ENCODE results near the gene COX7B2.

Gene COX7B2

DNA sequence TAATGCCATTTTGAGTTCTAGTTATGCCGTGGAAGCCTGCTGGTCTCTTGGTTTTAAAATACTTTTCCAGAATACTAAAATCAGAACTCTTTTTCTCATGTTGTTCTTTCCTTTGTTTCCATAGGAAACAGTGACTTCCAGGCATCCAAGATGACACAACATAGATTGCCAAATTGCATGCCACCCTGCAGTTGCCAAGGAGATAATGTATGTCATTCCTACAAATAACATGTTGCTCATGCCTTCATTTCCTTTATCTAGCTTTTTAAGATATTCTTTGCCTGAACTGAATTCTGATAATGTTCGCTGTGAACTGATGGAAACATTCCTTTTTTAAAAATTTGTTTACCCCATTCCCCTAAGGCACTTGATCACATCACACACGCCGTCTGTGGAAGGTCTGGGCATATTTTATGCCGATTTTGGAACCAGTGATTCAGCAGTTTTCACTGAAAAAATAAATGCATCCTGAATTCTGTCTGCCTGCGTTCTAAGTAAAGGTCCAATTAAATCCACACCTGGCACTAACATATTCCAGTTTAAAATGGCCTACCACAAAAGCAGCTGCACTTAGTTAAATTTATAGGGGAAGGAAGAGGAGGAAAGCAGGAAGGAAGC lies 38.0 kb upstream of the COX7B2 start:
- Histone ChIP-seq H3K4me2 (no peak overlapping the region), H3K27ac (no peak overlapping the region), H3K27me3 (ENCODE audit: insufficient read depth, low read depth) (no peaks in the 10 kb centered on the region), H3K4me1 (ENCODE audit: low read depth, poor library complexity, severe bottlenecking) (no peaks in the 10 kb centered on the region), H3K4me3 (IDR thresholded peaks at IDR 0.05; ENCODE audit: insufficient read depth, low read depth, low read length) (no peak overlapping the region), H3K36me3 (ENCODE audit: insufficient read depth) (no peaks in the 10 kb centered on the region), H3K79me2 (ENCODE audit: insufficient read depth, low read depth) (no peaks in the 10 kb centered on the region), H2AFZ (ENCODE audit: low read depth) (no peak overlapping the region), H4K20me1 (ENCODE audit: insufficient read depth) (no peaks in the 10 kb centered on the region), H3K9ac (no peak overlapping the region)
- TF ChIP-seq, protein P1, sequence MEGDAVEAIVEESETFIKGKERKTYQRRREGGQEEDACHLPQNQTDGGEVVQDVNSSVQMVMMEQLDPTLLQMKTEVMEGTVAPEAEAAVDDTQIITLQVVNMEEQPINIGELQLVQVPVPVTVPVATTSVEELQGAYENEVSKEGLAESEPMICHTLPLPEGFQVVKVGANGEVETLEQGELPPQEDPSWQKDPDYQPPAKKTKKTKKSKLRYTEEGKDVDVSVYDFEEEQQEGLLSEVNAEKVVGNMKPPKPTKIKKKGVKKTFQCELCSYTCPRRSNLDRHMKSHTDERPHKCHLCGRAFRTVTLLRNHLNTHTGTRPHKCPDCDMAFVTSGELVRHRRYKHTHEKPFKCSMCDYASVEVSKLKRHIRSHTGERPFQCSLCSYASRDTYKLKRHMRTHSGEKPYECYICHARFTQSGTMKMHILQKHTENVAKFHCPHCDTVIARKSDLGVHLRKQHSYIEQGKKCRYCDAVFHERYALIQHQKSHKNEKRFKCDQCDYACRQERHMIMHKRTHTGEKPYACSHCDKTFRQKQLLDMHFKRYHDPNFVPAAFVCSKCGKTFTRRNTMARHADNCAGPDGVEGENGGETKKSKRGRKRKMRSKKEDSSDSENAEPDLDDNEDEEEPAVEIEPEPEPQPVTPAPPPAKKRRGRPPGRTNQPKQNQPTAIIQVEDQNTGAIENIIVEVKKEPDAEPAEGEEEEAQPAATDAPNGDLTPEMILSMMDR (conservative IDR thresholded peaks at IDR 0.05; ENCODE audit: low read depth, low read length) = no peak

DNA sequence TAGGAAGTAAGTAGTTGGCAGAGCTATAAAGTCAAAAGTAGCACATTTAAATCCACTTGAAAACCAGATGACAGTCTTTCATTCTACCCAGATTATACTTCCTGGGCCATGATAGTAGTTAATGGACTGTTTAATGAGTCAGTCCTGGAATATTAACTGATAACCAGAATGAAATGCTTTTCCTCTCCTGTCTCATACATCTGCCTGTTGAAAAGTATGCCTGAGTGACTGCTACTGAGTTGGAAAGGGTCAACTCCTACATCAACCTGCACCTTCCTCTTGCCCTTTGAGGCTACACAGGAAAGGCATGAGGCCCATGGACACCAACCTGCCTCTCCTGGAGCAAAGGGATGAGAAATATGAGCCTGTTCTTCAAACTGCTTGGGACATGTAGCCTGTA lies 36.0 kb upstream of the COX7B2 start:
- Histone ChIP-seq H3K36me3 (ENCODE audit: insufficient read depth) (no peaks in the 10 kb centered on the region), H3K4me3 (IDR thresholded peaks at IDR 0.05; ENCODE audit: insufficient read depth, low read depth, low read length) (no peak overlapping the region), H3K79me2 (ENCODE audit: insufficient read depth, low read depth) (no peaks in the 10 kb centered on the region), H4K20me1 (ENCODE audit: insufficient read depth) (no peaks in the 10 kb centered on the region), H2AFZ (ENCODE audit: low read depth) (no peak overlapping the region), H3K27me3 (ENCODE audit: insufficient read depth, low read depth) (no peaks in the 10 kb centered on the region), H3K4me2 (no peak overlapping the region), H3K4me1 (ENCODE audit: low read depth, poor library complexity, severe bottlenecking) (no peaks in the 10 kb centered on the region), H3K27ac (no peak overlapping the region), H3K9ac (no peak overlapping the region)
- TF ChIP-seq, protein P1 (conservative IDR thresholded peaks at IDR 0.05; ENCODE audit: low read depth, low read length) = no peak

DNA sequence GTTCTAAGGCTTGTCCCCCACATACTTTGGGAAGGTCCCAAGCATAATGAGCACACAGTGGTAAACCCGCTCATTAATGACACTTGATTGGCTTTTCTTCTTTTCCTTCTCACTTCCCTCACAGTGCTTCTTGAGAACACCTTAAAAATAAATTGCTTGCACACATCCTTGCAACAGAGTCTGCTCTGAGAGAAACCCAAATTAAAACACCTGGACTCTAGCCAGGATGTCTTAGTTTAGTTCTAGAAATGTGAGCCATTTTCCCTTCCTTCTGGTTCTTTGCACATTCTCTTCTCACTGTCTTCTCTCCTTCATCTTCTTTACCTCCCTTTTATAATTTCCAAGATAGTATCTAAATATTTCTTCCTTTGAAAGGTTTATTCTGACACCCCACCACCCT lies 35.3 kb upstream of the COX7B2 start:
- no peaks in the 10 kb centered on the region for H3K79me2 ChIP-seq (ENCODE audit: insufficient read depth, low read depth)
- H3K9ac ChIP-seq = no peak overlapping the region
- no peaks in the 10 kb centered on the region for H3K36me3 ChIP-seq (ENCODE audit: insufficient read depth)
- H3K4me3 ChIP-seq (IDR thresholded peaks at IDR 0.05; ENCODE audit: insufficient read depth, low read depth, low read length) = no peak overlapping the region
- no peaks in the 10 kb centered on the region for H3K27me3 ChIP-seq (ENCODE audit: insufficient read depth, low read depth)
- H3K4me2 ChIP-seq = no peak overlapping the region
- no peaks in the 10 kb centered on the region for H4K20me1 ChIP-seq (ENCODE audit: insufficient read depth)
- TF ChIP-seq, protein P1 (conservative IDR thresholded peaks at IDR 0.05; ENCODE audit: low read depth, low read length) = no peak
- H3K27ac ChIP-seq = no peak overlapping the region
- no peak overlapping the region for H2AFZ ChIP-seq (ENCODE audit: low read depth)
- H3K4me1 ChIP-seq (ENCODE audit: low read depth, poor library complexity, severe bottlenecking) = no peaks in the 10 kb centered on the region

DNA sequence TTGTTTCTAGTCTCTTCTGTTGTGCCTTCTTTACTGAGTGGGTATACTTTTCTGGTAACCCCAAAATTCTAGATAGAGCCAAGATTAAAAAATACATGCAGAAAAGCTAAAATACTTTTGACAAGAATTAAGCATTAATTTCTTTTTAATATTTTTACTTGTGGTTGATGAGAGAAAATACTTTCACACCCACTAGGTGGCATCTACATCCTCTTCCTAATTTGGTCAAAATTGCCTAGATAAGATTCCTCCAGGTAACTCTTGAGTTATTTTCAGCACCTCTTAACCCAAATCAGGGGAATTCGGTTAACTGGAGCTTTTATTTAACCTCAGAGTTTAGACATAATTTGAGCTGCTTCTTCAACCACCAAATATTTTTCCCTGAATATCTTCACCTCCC lies 28.4 kb upstream of the COX7B2 start:
- no peak overlapping the region for H3K4me3 ChIP-seq (IDR thresholded peaks at IDR 0.05; ENCODE audit: insufficient read depth, low read depth, low read length)
- H3K4me2 ChIP-seq = no peak overlapping the region
- no peak overlapping the region for H3K27ac ChIP-seq
- no peaks in the 10 kb centered on the region for H3K4me1 ChIP-seq (ENCODE audit: low read depth, poor library complexity, severe bottlenecking)
- no peaks in the 10 kb centered on the region for H3K79me2 ChIP-seq (ENCODE audit: insufficient read depth, low read depth)
- no peaks in the 10 kb centered on the region for H3K27me3 ChIP-seq (ENCODE audit: insufficient read depth, low read depth)
- no peaks in the 10 kb centered on the region for H4K20me1 ChIP-seq (ENCODE audit: insufficient read depth)
- no peaks in the 10 kb centered on the region for H3K36me3 ChIP-seq (ENCODE audit: insufficient read depth)
- H3K9ac ChIP-seq = no peak overlapping the region
- TF ChIP-seq, protein P1 (conservative IDR thresholded peaks at IDR 0.05; ENCODE audit: low read depth, low read length) = no peak
- no peak overlapping the region for H2AFZ ChIP-seq (ENCODE audit: low read depth)
